HL-60 (cell line): ENCODE data around the gene ENDOV.

Experiments used
- POLR2AphosphoS5 ChIP-seq: IDR thresholded peaks from 2 replicates; pipeline ENCODE4 v1.6.1; 2012; ENCODE audit warnings: low read depth
- TF ChIP-seq, protein P1 (sequence below): IDR thresholded peaks from one replicate; pipeline ENCODE4 v1.5.1; 2011; ENCODE audit warnings: low read length, control low read depth, inconsistent platforms; ENCODE audit not compliant: insufficient read depth
- TF ChIP-seq, protein P2 (sequence below): IDR thresholded peaks from 2 replicates; pipeline ENCODE4 v1.6.1; 2012; ENCODE audit warnings: low read depth; ENCODE audit not compliant: insufficient replicate concordance

DNA sequence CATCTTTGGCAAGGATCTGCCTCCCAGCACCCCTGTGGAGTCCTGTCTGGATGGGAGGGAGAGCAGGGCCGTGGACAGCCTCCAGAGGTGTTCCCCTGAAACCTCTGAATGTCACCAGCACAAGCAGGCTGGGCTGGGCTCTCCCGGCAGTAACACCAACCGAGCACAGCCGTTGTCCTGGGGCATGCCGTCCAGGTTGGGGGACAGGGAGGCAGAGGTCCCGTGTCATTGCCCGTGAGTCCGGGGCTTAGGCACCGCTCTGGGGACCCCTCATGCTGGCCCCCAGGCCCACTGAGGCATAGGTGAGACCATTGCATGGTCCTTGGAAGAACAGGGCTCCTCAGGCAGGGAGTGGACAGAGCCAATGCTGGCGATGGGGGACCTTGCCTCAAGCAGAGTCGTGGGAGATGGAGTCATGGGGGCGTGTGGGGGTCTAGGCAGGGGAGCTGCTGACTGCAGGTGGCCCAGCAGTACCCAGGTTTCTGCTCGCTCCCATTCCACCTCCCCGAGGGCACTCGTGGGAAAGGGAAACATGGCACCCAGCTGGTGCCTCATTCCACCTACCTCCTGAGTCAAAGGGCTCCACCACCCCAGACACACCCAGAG, 17.5 kb downstream of the ENDOV start:
- TF ChIP-seq POLR2AphosphoS5: no peak
- TF ChIP-seq, protein P1, sequence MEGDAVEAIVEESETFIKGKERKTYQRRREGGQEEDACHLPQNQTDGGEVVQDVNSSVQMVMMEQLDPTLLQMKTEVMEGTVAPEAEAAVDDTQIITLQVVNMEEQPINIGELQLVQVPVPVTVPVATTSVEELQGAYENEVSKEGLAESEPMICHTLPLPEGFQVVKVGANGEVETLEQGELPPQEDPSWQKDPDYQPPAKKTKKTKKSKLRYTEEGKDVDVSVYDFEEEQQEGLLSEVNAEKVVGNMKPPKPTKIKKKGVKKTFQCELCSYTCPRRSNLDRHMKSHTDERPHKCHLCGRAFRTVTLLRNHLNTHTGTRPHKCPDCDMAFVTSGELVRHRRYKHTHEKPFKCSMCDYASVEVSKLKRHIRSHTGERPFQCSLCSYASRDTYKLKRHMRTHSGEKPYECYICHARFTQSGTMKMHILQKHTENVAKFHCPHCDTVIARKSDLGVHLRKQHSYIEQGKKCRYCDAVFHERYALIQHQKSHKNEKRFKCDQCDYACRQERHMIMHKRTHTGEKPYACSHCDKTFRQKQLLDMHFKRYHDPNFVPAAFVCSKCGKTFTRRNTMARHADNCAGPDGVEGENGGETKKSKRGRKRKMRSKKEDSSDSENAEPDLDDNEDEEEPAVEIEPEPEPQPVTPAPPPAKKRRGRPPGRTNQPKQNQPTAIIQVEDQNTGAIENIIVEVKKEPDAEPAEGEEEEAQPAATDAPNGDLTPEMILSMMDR: no peak
- TF ChIP-seq, protein P2, sequence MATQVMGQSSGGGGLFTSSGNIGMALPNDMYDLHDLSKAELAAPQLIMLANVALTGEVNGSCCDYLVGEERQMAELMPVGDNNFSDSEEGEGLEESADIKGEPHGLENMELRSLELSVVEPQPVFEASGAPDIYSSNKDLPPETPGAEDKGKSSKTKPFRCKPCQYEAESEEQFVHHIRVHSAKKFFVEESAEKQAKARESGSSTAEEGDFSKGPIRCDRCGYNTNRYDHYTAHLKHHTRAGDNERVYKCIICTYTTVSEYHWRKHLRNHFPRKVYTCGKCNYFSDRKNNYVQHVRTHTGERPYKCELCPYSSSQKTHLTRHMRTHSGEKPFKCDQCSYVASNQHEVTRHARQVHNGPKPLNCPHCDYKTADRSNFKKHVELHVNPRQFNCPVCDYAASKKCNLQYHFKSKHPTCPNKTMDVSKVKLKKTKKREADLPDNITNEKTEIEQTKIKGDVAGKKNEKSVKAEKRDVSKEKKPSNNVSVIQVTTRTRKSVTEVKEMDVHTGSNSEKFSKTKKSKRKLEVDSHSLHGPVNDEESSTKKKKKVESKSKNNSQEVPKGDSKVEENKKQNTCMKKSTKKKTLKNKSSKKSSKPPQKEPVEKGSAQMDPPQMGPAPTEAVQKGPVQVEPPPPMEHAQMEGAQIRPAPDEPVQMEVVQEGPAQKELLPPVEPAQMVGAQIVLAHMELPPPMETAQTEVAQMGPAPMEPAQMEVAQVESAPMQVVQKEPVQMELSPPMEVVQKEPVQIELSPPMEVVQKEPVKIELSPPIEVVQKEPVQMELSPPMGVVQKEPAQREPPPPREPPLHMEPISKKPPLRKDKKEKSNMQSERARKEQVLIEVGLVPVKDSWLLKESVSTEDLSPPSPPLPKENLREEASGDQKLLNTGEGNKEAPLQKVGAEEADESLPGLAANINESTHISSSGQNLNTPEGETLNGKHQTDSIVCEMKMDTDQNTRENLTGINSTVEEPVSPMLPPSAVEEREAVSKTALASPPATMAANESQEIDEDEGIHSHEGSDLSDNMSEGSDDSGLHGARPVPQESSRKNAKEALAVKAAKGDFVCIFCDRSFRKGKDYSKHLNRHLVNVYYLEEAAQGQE: no peak
